Measurements from ENCODE around the gene TNNT3. TPM values are rescaled to one million over a fixed set of nuclear protein-coding genes. Genes with fewer than 3 reads are reported as not detected.

TNNT3 gene
- total RNA-seq, 2 donors from 2014 or later: not detected

GRCh38 chr11:1964348-1964747 is 44.8 kb downstream of the TNNT3 start:
- TF ChIP-seq, protein P1, sequence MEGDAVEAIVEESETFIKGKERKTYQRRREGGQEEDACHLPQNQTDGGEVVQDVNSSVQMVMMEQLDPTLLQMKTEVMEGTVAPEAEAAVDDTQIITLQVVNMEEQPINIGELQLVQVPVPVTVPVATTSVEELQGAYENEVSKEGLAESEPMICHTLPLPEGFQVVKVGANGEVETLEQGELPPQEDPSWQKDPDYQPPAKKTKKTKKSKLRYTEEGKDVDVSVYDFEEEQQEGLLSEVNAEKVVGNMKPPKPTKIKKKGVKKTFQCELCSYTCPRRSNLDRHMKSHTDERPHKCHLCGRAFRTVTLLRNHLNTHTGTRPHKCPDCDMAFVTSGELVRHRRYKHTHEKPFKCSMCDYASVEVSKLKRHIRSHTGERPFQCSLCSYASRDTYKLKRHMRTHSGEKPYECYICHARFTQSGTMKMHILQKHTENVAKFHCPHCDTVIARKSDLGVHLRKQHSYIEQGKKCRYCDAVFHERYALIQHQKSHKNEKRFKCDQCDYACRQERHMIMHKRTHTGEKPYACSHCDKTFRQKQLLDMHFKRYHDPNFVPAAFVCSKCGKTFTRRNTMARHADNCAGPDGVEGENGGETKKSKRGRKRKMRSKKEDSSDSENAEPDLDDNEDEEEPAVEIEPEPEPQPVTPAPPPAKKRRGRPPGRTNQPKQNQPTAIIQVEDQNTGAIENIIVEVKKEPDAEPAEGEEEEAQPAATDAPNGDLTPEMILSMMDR (conservative IDR thresholded peaks at IDR 0.05): no peak
- Histone ChIP-seq H3K36me3 (ENCODE audit: control insufficient read depth, insufficient read depth, low read length) (no peaks in the 10 kb centered on the region), H3K27me3 (ENCODE audit: control insufficient read depth, insufficient read depth, low read length, poor library complexity, severe bottlenecking) (no peaks in the 10 kb centered on the region), H3K27ac (ENCODE audit: low read depth, low read length) (no peak overlapping the region), H3K4me3 (ENCODE audit: low read length) (no peak overlapping the region), H3K9me3 (ENCODE audit: control insufficient read depth, low read length) (no peaks in the 10 kb centered on the region), H3K4me1 (ENCODE audit: control insufficient read depth, insufficient read depth, low read length) (no peaks in the 10 kb centered on the region), H3K9ac (ENCODE audit: extremely low read depth, low read length, poor library complexity, severe bottlenecking) (no peak overlapping the region)
- H3K36me3 Mint-ChIP-seq (ENCODE audit: low read depth): no peaks in the 10 kb centered on the region
- no CpG with 5 or more reads among the region's 17 CpGs for WGBS, 2 experiments (ENCODE audit: insufficient coverage in 1 of 2, insufficient read length in 1 of 2)
- DNase-seq: no peak
- H3K9me3 Mint-ChIP-seq: no peaks in the 10 kb centered on the region
- H3K27me3 Mint-ChIP-seq (ENCODE audit: insufficient read depth): no peaks in the 10 kb centered on the region
- no peak overlapping the region for H3K4me3 Mint-ChIP-seq
- no peaks in the 10 kb centered on the region for H3K4me1 Mint-ChIP-seq
- H3K27ac Mint-ChIP-seq: no peak overlapping the region

- H3K9me3 Mint-ChIP-seq: no peaks in the 10 kb centered on the region
- no peak overlapping the region for H3K4me3 Mint-ChIP-seq
- no peaks in the 10 kb centered on the region for H3K36me3 Mint-ChIP-seq (ENCODE audit: low read depth)
- Histone ChIP-seq H3K27ac (ENCODE audit: low read depth, low read length) (no peak overlapping the region), H3K4me3 (ENCODE audit: low read length) (no peak overlapping the region), H3K9ac (ENCODE audit: extremely low read depth, low read length, poor library complexity, severe bottlenecking) (no peak overlapping the region), H3K27me3 (ENCODE audit: control insufficient read depth, insufficient read depth, low read length, poor library complexity, severe bottlenecking) (no peaks in the 10 kb centered on the region), H3K9me3 (ENCODE audit: control insufficient read depth, low read length) (no peaks in the 10 kb centered on the region), H3K4me1 (ENCODE audit: control insufficient read depth, insufficient read depth, low read length) (no peaks in the 10 kb centered on the region), H3K36me3 (ENCODE audit: control insufficient read depth, insufficient read depth, low read length) (no peaks in the 10 kb centered on the region)
- H3K27ac Mint-ChIP-seq: no peak overlapping the region
- no peaks in the 10 kb centered on the region for H3K4me1 Mint-ChIP-seq
- TF ChIP-seq, protein P1 (conservative IDR thresholded peaks at IDR 0.05): no peak
- DNase-seq: no peak
- no peaks in the 10 kb centered on the region for H3K27me3 Mint-ChIP-seq (ENCODE audit: insufficient read depth)
- WGBS, 2 experiments (ENCODE audit: insufficient coverage in 1 of 2, insufficient read length in 1 of 2): no CpG with 5 or more reads among the region's 20 CpGs
Observed at GRCh38 chr11:1964955-1965354, 45.5 kb downstream of the TNNT3 start.

- no peak overlapping the region for H3K4me3 Mint-ChIP-seq
- H3K9ac ChIP-seq (ENCODE audit: extremely low read depth, low read length, poor library complexity, severe bottlenecking): no peak overlapping the region
- TF ChIP-seq, protein P1 (conservative IDR thresholded peaks at IDR 0.05): no peak
- no peaks in the 10 kb centered on the region for H3K36me3 ChIP-seq (ENCODE audit: control insufficient read depth, insufficient read depth, low read length)
- no peak overlapping the region for H3K27ac ChIP-seq (ENCODE audit: low read depth, low read length)
- no peak overlapping the region for H3K27ac Mint-ChIP-seq
- no peak overlapping the region for H3K4me3 ChIP-seq (ENCODE audit: low read length)
- no peaks in the 10 kb centered on the region for H3K36me3 Mint-ChIP-seq (ENCODE audit: low read depth)
- H3K9me3 ChIP-seq (ENCODE audit: control insufficient read depth, low read length): no peaks in the 10 kb centered on the region
- no peaks in the 10 kb centered on the region for H3K27me3 Mint-ChIP-seq (ENCODE audit: insufficient read depth)
- no peaks in the 10 kb centered on the region for H3K9me3 Mint-ChIP-seq
- H3K4me1 ChIP-seq (ENCODE audit: control insufficient read depth, insufficient read depth, low read length): no peaks in the 10 kb centered on the region
- H3K4me1 Mint-ChIP-seq: no peaks in the 10 kb centered on the region
- no peaks in the 10 kb centered on the region for H3K27me3 ChIP-seq (ENCODE audit: control insufficient read depth, insufficient read depth, low read length, poor library complexity, severe bottlenecking)
- DNase-seq: no peak
- WGBS, 2 experiments (ENCODE audit: insufficient coverage in 1 of 2, insufficient read length in 1 of 2): 96% methylated on average over 6 of the region's 18 CpGs; no CpG with 5 or more reads in 1 of the 2 experiments
Observed at GRCh38 chr11:1966531-1966930, 47.0 kb downstream of the TNNT3 start.

Data from endodermal cell (in vitro differentiated cells).